NCI-H2227 treated with DMSO at 0.1 percent for 48 hours (cell line): ENCODE measurements around the gene TBX18.

Experiments
- DNase-seq: peaks from one replicate; lab custom pipeline; 2025; lab: John Stamatoyannopoulos, UW

TBX18 gene

DNA sequence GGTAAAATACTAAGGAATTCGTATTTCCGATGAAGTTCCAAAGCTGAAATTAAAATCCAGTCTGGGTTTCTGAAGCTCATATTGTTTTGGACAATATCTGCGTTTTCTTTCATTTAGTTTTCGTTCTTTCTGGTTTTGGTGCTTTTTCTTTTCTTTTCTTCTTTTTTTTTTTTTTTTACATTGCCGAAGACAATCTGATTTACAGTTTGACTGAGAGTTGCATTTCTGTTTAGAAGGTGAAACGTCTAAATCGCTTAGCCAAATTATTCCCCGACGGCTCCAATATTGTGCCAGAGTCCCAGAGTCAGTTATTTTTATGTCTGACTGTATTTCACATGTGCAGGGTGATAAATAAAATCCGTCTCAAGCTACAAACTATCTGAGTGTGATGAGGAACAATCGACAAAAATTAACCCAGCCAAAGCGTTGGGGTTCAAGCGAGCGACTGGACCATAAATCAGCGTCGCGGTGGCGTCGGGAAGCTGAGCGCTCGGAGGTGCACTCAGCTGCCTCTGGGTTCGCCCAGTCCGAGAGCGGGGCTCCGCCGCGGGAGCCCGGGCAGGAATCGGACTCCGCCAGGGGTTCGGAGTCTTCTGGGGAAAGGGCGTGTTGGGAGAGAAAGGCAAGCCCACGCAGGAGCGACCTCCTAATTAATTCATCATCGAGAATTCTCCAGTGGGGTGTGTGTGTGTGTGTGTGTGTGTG lies 8.2 kb upstream of the TBX18 start:
- DNase-seq, result no peak

DNA sequence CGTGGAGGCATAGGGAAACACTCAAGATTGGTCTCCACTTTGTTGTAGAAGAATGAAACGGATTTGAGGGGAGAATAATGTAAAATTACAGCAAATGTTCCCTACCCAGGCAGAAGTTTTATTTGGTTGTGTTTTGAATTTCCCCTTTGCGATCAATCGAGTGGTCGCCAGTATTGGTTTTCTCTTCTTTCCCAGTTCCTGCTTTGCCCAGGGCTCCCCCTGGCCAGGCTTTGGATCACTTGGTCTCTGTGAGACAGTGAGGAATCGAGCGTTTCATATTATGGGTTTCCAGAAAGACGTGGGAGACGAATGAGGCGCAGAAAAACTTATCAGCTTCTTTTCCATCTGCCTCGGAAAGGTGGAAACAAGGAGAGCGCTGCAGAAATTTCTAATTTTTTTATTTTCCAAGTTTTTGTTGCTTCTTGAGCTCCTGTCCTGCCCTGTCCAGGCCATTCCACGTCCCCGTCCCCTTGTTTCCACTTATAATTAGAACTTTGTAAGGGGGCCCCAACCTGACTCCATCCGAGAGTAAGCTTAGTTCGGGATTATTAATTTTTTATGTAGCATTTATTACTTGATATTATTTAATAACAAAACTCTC lies 7.5 kb upstream of the TBX18 start:
- no peak for DNase-seq

DNA sequence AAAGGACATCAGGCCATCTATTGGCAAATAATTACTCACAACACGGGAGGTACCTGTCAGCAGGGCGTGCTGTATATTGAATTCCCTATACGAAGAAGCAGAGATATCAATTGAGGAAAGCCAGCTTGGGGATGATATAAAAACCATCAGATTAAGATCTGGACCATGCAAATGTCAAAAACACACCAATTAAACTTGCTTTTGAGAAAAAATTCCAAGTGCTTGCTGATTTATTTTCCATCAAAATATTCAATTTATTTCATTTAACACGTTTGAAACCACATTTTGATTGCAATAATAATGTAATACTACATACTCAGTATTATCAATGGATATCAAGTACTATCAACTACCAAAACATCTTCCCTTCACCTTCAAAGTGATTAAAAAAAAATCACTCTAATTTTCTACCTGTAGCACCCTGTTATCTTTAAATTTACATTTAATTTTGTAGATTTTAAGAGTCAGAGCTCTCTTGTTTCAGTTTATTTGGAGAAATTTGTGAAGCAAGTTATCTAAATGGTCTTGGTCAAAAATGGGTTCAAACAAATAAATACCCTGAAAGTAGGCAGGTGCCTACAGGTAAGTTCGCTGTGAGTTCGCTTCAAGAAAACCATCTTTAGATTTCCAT lies 6.8 kb upstream of the TBX18 start:
- no peak for DNase-seq

DNA sequence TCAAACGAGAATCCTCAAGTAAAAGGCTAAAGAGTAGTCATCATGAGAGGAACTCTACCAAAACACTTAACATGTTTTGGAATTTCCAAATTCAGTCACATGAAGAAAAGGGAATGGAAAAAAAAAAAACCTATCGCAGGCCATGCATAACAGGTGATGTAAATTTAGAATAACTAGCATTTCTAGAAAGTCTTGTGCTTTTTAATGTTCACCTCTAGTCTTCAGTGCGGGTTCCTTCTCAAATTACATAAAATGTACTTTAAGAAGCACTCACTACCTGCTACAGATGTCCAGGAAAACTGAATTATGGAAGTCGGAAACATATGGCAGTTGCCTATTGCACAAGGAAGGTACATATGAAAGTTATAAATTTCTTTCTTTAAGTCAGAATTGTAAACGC lies 6.1 kb upstream of the TBX18 start:
- DNase-seq, result no peak

DNA sequence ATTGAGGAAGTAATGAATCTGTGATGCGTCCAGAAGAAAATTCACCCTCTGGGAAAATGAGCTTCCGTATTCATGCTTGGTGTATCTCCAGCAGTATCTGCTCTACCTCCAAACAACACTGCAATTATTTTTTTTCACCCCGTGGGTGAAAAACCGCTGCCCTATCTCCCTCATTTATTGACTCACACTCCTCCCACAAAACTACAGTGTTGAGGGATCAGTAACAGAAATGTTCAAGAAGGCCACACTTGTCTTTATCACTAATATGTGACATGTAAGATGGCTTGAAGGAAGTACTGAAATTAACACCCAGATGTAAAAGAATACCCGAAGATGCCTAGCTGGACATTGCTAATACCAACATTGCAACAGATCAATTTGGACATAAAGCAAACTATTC lies 4.9 kb upstream of the TBX18 start:
- peak; percentile 41 for DNase-seq

DNA sequence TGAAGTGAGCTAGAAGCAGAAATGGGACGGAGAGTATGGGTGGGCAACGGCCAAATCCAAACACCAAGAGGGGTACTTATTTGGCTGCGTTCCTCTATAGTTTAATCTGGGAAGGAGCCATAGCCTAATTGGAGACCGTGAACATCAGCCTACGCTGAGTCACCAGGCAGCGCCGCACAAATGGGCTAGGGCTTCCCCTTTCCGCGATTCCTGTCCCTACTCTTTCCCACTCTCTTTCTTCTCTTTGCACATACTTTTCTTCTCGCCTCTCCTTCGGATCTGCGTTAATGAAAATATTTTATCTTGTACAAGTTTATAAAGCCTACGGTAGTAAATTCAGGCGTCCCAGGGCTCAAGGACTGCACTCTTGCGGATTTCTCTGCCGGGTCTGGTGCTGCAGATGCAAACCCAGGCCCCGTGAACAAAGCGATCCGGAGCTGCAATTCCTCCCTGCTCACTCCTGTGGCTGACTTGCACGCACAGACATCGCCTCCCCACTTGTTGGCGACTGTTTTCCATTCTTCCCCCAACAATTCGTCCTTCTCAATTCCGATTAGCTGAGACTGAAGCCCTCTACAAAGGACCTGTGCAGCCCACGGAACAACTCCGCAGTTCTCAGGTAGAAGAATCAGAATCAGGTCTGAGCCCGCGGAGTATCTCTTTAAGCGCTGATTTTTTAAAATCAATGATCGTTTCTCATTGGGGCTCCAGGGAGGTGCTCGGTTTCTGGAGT lies 4.2 kb upstream of the TBX18 start:
- DNase-seq, result peak; percentile 84

DNA sequence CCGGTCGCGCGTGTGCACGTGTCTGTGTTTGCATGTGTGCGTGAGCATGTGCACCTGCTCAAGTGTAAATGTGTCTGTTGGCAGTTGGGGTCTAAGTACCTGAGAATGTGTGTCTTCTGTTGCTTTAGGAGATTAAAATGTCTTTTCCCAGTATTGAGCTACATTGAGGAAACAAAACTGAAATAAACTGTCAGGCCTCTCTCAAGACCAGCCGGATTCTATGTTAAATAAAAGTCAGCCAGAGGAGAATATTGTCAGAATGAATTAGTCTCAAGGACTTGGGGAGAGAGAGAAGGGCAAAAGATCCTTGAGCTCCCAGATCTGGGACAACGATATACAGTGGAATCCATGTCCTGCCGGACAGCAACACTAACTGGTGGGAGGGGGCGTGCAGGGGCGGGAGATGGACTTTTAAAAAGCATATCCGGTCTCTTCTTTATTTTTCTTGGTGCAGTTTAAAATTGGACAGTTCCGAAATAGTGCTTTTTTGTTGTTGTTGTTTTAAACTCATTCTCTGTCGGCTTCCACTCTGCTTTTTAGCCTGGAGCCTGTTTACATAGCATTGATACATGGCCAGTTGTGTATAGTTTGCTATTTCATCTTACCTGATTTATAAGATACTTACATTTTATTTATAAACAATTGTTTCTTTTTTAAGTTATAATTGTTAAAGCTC lies 3.3 kb upstream of the TBX18 start:
- no peak for DNase-seq

DNA sequence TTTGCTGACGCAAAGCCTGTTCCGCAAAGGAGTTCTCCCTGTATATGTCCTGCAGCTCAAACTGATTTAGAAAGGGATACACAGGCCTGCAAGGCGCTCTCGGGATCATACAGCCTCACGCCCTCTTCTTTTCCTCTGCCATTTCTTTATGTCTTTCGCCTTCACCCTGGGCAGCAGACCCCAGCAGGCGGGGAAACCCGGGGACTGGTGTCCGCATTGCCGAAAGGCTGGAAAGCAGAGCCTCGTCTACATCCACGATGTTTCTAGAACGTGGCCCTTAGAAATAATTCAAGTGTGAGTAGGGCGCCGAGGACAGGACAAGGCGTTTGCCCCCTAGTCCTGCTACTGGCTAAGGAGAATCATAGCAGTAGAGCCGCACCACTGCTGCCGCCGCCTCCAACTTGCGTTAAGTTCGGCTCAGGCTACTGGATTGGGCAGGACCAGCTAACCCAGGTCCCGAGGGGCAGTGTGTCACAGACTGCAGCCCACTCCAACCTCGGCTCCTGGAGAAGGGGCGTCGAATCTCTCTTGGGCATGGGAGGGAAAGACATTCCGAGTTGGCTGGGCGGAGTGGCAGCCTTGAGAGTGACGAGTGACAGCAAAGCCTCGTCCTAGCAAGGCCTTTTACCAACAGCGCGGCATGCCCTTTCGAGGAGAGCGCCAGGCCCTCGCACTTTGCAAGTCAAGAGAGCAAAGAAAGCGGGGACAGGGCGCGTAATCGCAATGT lies 2.6 kb upstream of the TBX18 start:
- DNase-seq, result no peak

DNA sequence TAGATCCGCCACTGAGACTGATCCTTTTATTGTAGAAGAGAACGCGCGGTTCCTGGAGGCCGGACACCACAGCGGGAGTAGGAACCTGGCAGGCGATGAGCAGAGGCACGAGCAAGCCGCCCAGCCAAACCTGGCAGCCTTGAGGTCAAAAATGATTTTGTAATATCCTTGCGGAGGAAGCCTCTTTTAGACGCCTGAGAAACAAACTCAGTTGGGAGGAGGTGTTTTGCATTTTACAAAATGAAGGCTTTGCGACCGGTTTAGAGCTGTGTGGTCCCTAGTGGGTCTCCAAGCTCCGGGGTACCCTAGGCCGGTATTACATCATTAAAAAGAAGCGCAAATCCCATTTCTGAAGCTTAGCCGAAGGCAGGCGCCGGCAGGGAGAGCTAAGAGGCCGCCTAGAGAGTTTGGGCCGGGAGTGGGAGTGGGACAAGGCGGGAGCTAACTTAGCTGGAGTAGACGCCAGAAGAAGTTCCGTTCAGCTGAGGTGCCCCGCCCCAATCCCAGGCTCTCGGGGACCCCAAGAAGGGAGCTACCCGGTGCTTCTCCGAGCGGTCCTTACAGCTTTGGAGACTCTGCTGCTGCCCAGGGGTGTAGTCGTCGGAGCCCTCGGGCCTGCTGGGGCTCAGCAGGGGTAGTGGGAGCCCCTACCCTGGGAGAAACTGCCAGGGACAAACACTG lies 1.9 kb upstream of the TBX18 start:
- no peak for DNase-seq

DNA sequence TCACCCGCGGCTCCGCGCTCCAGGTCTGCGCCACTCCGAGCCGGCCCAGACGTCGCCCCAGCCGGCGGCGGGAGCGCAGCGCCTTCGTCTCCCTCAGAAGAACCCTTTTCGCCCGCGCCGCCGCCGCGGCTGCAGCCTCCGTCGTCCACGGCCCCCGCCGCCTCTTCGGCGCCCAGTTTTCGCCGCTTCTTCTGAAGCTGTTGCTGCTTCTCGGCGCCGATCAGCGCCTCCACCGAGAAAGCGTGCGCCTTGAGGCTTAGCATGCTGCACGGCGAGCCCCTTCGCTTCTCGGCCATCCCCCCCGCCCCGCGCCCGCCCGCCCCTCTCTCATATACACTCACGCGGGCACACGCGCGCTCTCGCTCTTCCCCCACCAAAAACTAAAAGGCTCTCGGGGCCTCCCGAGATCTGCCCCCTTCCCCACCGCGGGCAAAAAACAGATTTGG lies 489 bp downstream of the TBX18 start:
- DNase-seq, result no peak

DNA sequence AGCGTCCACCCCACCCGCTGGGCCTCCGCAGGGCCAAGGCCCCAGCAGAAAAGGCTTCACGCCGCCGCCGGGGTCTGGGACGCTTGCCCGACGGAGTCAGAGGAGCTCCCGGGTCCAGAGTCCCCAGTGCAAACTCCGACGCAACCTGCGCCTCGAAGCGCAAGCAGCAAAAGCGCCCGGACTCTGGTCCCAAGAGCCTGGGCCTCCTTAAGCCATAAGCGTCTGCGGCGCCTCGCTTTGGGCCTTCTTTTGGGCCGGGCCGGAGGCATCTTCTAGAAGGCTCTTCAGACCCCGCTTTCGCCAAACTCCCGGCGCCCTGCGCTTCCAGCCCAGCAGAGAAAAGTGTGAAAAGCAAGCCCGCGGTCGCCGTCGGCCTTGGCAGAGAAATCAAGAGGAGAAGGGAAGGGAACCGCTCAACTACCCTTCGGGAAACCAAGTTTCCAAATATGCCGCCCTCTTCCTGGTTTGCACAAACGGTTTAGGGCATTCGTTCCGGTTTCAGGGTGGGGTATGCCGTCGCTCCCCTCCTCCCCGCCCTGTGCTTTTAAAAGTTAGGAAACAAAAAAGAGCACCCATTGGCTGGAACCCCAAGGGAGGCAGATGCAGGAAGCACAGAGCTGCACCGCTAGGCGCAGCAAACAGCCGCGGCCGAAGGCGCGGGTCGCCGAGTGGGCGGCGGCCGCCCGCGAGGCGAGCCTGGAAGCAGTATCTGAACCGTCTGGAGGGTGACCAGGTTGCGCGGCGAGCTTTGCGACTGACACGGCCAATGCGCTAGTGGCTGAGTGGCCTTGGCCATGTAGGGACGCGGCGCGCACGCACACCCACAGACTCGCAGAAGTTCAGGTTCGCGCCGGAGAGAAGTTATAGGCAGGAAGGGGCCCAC lies 1.2 kb downstream of the TBX18 start:
- DNase-seq, result peak; percentile 34

DNA sequence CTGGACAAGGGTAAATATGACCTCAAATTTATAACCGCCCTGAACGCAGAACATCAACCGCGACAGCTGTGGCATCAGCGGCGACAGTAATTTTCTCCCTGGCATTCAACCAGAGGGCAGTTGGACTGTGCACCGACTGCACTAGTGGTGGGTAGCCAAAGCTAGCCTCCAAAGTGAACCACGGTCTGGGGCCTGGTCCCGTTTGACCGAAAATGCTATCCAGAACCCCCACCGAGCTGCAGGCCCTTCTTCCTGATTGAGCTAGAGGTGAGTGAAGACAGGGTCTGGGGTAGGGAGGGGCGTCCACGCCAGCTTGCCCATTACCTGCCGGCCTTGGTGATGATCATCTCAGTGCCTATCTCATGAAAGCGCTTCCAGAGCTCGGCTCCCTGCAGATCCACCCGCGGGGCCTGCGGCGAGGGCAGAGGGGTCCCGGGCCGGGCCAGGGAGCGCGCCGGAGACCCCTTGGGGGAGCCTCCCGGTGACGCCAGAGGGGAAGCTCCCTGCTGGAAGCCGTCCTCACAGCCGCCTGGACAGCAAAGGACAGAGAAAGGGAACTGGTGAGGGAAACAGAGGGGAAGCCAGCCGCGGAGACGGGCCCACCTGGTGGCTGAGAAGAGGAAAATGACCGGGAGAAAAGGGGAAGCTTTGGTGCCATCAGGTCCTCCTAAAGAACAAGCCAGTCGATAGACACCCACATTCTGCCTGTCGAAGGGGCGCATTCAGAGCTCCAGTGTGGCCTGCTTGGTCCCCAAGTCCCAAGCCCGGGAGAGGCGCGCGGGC lies 2.0 kb downstream of the TBX18 start:
- DNase-seq, result peak; percentile 34

DNA sequence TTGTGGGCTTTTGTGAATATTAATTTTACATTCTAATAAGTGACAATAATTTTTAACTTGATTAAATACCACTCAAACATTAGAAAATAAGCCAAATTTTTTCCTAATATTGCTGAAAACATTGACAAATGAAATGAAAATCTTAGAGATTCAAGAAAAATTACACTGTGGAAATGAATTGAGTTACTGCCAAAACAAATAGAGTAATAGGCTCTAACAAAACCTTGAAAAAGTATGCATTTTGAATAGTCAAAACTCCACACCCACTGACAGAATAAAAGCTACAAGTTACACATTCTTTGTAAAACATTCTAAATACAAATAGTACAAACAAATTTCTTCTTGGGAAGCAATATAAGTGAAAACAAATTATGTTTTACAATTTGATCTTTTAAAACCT lies 5.9 kb downstream of the TBX18 start:
- no peak for DNase-seq

DNA sequence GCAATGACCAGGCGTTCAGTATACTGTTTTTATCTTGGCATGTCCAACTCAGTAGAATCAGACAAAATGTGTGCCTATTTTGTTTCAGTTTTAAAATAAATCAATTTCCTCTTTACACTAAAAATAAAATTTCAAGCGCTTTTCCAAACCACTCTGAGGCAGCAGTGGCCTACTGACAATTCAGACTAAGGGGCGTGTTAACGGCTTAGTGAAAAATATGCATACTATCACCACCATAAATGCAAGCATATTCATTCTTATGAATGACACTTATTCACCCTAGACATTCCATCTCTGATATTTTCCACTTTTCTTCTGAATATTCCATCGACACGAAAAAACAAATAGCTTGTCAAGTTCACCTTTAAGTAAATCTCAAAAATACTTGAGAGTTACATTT lies 7.5 kb downstream of the TBX18 start:
- no peak for DNase-seq

DNA sequence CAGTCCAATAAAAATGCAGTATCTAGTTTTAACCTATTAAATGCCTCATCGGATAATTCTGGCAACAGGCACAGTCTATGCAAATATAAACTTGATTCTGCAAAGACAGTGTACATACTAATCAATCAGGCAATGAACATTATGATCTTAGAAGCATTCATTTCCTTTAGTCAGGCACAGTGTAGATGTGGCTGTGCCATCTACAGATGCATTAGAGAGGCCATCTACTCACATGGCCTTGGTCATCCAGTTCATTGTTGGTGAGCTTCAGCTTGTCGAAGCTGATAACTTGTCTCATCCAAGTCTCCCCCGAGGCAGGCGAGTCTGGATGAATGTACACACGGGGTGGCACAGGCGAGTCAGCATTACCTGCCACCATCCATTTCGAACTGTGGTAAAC lies 7.9 kb downstream of the TBX18 start:
- no peak for DNase-seq

DNA sequence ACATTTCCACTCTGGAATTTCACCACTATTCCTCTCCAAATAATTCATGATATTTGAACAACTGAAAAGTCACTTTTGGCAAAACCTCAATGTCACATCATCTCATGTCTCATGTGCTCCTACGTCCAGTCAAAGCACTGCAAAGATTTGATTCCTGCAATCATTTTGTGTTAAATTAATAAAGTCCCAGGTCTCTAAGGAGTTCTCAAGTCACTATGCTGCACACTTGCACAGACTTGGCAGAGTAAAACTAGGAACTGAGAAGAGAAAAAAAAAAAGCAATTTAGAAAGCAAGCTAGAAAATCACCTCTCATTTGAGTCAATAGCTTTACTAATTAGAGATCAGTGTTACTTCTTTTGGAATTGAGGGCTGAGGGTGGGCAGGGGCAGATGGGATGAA lies 11.2 kb downstream of the TBX18 start:
- DNase-seq, result no peak

DNA sequence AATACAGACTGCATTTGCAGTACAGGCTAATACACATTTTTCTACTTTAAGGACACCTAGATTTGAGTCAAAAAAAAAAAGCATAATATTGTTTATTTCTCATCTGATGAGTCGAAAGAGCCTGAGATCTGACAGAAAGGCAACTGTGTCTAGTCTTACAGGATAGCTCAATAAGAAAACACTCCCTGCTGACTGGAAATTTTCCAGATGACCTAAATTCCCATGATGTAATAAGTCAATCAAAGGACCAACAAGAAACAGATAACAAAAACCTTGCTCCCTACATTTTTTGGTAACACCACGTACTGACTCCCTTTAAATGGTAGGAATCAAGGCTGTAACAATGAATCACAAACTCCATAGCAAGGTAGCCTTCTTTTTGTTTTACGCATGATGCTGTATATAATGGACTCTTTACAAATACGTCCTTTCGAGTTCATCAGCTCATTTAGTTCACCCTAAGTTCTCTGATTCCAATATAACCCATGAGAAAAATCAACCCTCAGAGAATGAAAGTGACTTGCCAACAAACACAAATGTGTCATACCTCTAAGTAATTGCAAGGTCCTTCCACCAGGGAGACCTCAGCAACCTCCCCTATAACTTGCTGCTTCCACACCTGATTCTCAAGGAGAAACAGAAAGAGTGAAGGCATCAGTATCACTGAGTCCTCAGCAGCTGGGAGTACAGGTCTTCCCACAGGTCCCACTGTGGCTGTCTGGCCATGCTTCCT lies 12.1 kb downstream of the TBX18 start:
- DNase-seq, result no peak

DNA sequence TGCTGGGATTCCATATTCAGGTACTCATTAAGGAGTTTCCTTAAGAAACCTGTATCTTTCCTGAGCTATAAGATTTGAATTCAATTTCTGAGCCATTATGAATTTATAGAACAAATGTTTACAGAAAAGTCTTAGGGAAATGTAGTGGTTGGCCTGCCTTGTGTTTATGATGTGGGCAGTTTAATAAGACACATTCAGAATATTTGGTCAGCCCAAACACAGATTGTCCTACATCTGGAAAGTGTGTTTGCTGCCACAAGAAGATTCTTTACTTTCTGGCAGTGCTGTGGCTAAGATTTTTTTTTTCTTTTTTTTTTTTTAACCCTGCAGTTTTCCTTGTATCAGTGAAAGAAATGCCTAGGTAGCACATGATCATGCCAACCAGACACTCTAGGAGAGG lies 15.2 kb downstream of the TBX18 start:
- DNase-seq, result no peak

DNA sequence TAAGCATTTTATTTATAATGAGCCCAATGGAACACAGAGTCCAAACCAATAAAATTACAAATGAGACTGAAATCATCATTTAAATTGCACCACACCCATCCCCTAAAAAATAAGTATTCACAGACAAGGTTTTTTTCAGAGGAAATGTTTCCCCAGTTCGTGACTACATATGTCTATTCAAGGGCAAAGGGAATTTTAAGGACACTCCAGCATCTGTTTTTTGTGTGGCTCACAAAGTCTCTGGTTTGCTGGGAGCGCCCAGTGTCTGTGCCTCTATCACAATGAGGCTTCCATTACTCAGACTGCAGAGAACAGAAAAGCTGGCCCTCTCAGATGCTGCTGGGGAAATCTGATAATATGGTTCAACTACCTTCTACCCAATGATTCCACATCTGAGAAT lies 16.0 kb downstream of the TBX18 start:
- no peak for DNase-seq
